GM18870 (cell line): ENCODE results near the gene SEMA5A.

ENCODE experiments used
- ATAC-seq: cut with Tn5 transposase; IDR thresholded peaks from one replicate; pipeline ENCODE4 v1.9.1; 2021; ENCODE audit warnings: moderate library complexity; ENCODE audit not compliant: unreplicated experiment

Gene SEMA5A

DNA sequence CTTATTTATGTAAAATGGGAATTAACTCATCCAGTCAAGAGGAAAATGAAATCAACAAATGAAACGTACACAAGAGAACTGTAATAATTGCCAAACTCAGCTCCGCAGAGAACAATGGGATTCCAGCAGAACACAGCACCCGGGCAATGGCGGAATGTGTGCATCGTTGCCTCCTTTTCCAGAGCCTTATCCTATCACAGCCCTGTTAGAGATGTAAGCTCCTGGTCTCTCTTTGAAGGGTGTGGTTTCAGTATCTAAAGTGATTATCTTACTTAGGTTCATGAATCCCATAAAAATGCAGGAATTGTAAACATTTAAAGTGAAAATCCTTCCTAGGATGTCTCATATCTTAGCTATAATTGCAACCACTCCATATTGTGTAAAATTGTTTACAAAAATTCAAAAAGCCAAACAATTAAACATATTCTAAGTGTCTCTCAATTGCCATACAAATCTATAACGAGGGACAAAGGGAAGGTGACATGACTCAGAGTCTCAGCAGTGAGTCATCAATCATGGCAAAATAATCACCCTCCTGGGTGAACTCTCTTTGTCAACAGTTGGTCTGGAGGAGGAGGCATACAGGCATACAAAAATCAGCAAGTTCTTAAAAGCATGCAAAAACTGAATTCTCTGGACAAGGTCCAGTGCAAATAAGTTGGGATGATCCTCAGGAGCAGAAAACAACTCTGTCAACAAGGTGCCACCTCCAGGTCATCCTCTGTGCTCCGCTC lies 22.6 kb downstream of the SEMA5A start:
- no peak for ATAC-seq

DNA sequence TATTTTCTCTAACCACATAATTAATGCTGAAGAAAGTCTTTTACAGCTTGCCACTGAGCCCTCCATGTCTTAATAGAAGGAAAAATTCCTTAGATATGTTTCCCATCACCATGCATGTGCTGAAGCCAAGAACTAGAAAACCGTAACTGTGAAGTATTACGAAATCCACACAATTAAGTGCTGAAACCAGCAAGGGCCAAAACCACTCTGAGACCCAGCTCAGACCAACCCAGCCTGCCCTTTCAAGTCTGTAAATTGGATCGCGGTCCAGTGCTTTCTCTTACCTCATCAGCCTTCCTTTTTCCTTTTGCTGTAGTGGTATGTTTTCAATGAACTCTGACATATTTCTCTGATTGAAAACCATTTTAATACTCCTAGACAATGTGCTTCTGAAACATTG lies 26.3 kb downstream of the SEMA5A start:
- no peak for ATAC-seq

DNA sequence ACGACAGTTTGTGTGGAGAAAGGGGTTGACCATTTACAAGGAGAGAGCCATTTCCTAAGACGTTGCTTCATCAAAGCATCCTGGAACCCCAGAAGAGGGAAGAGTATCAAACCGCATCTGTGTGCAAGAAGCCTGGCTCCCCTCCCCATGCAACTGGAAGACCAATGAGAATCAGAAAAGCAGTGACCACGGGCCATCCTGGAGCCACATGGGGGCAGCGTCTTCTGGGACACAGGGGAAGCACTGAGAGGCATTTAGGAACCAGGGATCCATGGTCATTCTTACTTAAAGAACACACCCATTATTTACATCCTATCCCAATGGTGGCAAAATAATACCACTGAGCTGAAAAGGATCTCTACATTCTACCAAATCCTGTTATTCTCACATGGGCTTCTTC lies 29.3 kb downstream of the SEMA5A start:
- no peak for ATAC-seq

DNA sequence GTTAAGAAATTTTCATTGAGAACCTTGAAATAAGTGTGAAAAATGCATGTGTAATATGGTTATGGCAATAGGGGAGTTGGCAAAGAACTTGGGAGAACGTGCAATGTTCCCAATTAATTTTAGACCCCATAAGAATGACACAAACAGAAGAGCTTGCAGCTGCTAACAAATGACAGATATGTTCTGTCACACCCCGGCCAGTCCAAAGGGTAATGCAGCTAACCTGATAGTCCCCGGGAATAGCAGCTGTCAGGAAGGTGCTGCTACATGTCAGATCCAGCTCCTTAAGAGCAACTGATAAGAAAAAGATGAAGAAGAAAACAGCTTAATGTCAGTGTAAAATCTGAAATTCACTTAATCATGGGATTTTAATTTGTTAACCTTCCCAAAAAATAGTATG lies 30.4 kb downstream of the SEMA5A start:
- ATAC-seq: no peak

DNA sequence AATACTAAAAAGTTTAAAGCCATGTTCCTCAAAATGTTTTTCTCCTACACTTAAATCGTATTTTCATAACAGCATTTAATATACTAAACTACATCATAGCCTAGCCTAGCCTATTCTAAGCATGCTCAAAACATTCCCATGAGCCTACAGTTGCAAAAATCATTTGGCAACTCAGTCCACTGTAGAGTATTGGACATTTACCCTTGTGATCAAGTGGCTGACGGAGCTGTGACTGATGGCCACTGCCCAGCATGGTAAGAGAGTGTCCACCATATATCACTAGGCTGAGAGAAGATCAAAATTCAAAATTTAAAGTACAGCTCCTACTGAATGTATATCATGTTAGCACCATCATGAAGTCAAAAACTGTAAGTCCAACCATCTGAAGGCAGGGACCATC lies 30.9 kb downstream of the SEMA5A start:
- no peak for ATAC-seq

DNA sequence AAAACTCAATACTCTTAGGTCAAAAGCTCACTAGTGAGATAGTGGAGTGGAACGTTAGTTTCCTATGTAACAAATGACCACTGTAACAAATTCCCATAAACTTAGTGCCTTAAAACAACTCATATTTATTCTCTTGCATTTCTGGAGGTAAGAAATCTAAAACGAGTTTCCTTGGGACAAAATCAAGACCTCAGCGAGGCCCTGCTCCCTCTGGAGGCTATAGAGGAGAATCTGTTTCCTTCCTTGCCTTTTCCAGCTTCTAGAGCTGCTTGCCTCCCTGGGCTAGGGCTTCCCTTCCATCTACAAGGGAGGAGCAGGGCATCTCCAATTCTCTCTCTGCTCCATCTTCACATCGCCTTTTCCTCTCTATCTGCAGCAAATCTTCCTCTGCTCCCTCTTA lies 32.0 kb downstream of the SEMA5A start:
- ATAC-seq: no peak

DNA sequence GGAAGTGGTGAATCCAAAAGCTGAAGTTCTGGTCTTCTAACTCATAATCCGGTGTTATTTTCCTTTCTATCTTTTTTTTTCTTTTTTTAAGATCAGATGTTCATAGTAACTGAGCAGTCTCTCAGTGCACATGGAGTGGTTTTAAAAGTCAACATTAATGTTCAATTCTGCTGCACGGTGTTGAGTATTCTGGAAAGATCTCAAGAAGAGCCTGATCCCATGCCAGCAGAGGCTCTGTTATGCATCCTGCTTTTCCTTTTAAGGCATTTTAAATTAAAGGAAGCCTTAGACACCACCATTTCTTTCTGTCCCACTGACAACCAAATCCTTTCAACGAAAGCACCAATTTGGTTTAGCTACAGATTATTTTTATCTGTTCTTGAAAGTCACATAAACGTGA lies 33.4 kb downstream of the SEMA5A start:
- no peak for ATAC-seq

DNA sequence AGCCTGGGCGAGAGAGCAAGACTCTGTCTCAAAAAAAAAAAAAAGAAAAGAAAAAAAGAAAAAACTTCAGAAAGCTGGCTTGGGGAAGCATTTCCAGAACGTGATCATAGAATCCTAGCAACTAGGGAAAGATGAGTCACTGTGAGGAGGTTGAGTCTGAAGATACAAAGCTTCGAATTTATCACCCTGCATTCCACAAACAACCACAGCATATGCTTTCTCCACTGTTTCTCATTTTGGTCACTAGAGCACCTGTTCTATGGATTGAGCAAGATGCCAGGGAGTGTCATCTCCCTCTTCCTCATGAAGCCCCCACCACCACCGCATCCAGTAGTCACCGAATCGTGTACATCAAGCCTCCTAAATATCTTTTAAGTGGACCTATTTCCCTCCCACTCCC lies 37.9 kb downstream of the SEMA5A start:
- no peak for ATAC-seq

DNA sequence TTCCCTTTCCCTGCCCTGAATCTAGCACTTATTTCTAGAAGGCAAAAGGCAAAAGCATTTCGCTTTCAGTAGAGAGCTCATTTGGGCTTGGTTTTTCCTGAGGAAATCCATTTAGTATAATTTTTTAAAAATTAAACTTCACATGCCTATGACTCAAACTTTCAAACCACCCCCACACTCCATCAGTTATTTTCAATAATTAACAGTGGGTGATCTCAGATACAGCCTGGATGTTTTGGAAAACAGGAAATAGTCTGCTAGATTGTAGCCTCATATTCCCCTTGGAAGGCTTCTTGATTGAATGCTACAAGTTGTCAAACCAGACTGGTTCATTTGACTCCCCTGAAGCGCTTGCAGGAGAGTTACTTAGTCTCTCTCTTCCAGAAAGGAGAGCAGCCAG lies 40.6 kb downstream of the SEMA5A start:
- no peak for ATAC-seq

DNA sequence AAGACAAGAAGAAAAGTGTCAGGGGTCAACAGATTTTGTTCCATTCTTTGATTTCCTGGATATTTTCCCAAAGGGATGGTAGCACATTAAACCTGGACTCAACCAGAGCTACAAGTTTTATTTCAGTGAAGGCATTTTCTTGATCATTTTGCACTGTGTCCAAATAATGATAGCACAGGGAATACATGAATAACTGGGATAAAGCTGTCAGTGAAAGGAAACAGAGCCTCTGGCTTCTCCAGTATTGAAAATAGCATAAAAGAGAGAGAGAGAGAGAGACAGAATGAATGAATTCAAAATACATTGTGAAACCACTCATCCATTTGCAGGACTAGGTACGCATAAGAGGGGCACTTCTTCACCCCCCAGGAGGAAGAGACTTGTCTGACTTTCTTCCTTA lies 43.0 kb downstream of the SEMA5A start:
- no peak for ATAC-seq

DNA sequence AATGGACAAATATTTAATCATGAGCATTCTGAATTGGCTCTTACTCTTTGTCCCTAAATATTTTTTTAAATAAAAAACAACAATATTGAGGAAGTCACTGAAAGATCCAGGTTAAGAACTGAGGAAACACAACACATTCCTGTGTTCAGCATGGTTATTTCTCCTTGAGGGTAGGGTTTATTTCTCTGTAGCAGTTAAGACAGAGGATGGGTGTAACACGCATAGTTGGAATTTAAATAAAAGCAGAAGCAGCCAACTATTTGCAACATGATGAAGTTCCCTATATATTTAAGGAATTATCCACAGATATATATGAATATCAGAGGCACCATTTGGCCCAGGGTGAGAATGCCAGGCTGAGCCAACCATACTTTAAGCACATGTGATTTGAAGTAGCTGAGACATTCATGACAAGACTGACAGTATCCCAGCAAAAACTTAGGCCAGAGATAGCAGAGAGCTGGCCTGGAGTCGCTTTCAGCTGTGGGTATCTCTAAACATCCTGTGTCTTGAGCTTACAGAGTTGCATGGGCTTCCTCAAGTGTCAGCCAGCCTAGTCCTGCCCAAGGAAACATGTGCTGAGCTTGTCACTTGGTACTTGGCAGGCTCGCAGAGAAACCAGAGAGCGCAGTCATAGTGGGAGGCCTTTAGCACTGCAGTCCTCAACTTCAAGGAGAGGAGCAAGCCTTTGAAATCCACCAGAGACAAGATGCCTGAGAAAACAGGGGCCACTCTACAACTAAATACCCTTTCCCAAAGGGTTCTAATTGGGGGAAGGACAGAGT lies 43.6 kb downstream of the SEMA5A start:
- ATAC-seq: no peak

DNA sequence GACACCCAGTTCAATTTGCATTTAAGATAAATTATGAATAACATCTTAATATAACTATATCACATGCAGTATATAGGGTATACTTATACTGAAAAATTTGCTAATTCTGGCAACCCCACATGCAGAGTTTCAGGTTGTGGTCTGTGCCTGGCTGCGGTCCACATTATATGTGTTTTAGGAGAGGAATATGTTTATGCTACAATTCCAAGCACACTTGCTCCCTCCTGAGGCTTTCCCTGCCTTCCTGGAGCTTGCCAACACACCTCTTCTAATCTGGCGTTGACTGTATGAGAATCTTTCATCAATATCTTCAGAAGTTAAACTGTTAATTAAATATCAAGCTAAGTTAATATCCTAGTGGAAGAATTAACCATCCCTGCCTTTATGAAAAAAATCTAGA lies 45.2 kb downstream of the SEMA5A start:
- ATAC-seq: no peak

DNA sequence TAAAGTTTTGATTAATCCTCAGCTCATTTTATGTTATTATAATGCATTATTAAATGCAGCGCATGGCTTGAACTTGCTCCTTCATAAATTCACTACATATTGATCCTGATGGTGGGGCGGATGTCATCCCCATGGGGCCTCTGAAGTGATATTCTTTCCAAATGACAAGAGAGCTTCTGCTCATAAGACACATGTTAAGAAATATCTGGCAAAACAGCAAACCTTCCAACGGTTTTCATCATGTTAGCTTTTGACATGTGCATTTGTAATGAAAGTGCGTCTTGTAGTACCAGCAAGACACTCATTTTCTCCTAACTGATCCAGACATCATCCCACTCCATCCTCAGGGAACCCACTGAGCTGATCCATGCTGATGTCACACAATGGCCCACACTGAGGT lies 45.7 kb downstream of the SEMA5A start:
- no peak for ATAC-seq

DNA sequence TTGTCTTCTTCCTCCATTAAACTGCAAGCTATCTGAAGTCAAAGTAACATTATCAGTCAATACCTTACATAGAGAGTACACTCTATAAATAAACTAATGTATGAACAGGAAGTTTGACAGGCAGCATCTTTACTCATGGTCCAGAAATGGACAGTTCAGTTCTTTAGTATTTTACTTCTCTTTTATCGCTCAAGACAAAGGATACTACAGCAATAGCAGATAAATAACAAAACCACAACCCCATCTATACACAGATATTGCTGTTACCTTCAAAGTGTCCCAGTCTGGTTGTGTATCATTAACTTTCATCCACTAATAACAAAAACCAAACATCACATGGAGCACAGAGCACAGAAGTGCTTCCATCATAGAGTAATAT lies 46.4 kb downstream of the SEMA5A start:
- ATAC-seq: peak; percentile 67

DNA sequence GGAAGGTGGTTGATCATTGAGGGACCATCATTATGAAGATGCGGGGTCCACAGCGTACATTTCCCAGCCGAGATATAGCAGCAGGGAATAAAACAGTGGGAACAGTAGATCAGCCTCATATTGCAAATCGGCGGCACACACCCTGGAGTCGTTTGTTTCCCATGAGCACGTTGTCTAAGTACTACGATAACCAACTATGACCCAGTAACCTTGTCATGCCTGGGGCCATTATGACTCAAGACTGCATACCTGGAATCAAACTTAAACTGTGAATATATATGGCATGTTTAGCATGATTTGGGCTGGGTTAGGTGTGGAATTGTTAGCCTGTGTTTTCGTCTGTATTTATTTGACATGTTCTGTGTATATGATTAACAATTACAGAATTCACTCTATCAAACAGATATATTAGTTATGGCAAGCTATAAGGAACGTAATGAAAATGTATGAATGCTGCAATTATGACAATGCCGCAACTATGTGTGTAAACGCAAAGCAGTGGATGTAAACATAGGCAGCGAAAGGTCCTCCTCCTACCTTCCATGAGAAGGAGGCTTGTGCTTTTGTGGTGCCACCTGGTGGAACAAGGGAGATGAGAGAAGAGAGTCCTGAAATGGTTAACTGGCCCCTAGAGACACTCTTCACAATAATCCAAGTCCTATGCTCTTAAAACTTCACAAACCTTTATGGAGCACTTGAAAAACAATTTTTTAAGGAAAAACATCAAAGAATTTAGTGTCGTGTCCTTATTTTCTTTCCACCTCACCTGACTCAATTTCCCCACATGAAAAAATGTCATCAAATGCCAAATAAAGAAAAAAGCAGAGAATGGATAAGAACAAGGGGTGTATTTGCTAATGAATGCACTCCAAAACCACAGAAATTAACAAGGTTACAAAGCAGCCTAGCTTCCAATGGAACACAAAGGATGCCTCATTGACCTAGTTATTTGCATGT lies 47.1 kb downstream of the SEMA5A start:
- ATAC-seq: no peak

DNA sequence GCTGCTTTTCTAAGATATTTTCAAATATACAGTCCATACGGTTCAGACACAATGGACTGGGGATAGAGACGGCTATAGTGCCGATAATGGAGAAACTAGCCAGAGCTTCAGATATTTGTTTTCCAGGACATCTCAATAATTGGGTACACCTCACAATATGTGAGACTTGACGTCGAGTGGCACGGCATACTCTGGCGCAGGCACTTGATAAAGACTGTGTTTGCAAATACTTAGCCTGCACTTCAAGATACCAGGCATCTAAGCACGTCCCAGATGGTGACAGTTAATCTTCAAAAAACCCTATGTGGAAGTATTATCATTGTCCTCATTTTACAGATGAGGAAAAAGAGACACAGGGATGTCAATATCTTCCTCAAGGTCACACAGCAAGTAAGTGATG lies 48.5 kb downstream of the SEMA5A start:
- no peak for ATAC-seq

DNA sequence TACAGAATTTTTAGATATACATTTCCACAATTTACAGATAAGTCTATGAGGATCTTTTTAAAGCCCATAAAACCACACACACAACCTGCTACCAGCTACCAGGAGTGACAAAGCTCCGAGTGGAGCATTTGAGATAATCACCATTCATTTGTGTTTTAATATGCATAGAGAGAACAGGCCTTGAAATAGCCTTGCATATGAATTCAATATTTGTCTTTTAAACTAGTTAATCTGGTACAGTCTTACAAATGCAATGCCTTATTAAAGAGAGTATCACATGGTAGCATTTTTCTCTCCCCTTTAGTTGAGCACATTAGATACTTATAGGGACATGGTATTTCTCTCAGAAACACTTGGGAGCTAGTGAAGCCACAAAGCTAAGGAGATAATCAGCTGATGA lies 49.1 kb downstream of the SEMA5A start:
- no peak for ATAC-seq

DNA sequence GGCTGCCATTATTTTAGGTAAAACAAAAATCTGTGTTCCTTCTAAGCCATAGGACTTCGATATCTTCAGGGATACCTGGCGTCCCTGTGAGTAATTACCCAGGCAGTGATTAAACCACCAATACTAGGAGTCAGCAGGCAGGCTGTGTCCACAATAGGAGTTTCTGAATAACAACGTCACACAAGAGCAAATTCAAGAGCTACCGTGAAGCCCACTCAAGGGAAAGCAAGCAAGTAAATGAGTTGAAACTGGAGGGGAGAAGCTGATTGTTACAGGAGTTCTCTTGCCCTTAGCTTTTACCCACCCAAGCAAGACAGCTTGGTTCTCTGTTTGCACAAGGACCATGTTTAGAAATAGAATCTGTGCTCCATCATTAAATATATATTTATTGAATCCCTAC lies 50.8 kb downstream of the SEMA5A start:
- ATAC-seq: no peak

DNA sequence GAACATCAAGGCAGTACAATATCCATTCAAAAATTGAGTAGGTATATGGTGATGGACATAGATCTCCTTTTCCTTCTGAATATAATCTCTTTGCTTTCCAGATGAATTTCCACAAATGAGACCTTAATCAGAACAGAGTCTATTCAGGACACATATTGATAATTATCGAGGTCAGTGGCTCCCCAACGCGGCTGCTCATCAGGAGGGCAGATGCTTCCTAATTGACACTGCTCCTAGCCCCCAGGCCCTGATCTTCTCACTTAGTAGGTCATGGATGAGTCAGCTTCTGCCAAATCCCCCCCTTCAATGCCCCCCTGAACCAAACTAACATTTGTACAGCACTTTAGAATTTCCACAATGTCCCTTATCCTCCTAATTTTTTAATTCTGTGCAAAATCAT lies 51.6 kb downstream of the SEMA5A start:
- ATAC-seq: no peak

DNA sequence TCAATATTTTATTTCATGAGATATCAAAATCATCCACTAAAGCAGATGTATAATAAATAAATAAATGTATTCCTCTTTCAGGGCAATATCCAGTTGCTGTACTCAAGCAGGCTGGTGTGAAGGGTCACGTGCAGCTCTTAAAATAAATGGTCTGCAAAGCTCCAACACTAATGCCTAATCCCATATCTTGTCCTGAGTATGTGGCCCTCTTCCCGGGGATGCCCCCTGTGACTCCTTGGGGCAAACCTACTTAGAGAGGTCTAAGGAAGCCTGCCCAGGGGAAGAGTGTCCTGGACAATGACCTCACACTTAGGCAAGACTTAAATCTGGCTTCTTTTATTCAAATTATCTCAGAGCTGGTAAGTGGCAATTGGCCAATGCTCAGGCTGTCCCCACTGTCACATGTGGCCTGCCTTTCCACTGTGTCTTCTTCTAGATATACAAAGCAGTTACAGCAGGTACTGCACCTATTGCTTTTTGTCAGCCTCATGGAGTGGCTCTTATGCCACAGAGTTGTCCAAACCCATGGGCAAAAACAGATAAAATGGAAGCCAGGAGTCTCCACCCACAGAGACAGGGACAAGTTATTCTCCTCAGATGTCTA lies 55.3 kb downstream of the SEMA5A start:
- ATAC-seq: no peak

DNA sequence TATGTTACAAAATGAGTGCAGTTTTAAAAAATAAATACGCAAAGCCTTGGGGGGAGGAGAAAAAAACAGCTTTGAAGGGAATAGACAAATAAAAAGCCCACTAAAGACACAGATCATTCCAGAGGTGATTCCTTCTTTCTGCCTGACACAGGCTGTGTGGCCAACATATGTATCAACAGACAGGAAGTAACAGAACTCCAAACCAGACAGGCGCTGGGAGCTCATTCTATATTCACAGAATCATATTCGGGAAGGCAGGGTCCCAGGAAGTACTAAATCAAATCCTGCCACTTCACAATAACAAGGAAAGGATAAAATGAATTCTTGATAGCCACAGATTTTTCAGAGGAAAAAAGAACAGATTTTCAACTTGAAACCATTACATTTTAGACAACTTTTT lies 62.1 kb downstream of the SEMA5A start:
- no peak for ATAC-seq
